HepG2 (cell line): ENCODE measurements around the gene RILP. TPM values are rescaled to one million over a fixed set of nuclear protein-coding genes. Genes with fewer than 3 reads are reported as not detected.
A peak's percentile ranks its signal among the peaks of the same experiment; 100 is the strongest.

Experiments
- ZFX ChIP-seq: sonication (generic); formaldehyde crosslinking; IDR thresholded peaks from 2 replicates; pipeline ENCODE4 v1.4.0; 2020; ENCODE audit warnings: mild to moderate bottlenecking, low read depth, missing genetic modification reagents, moderate library complexity
- ZNF329 ChIP-seq: sonication (generic); formaldehyde crosslinking; IDR thresholded peaks from 2 replicates; pipeline ENCODE4 v1.9.0; 2021; ENCODE audit warnings: low read depth, mild to moderate bottlenecking, missing genetic modification reagents
- polyA plus RNA-seq, 8 experiments: library from polyadenylated mRNA; depleted of rRNA in 3 of 8; stranded (reverse) in 7 of 8; unstranded in 1 of 8; fragments of >200 nt; fragmentation: Illumina TruSeq in 4 of 8; extraction: Trizol in 4 of 8; gene quantifications; 2 replicates each; pipeline versions ENCODE4 v1.2.1 to v1.2.3, GENCODE V29; 2011 to 2016; ENCODE audit warnings: low read depth in 4 of 8, missing spikeins in 1 of 8, mixed read lengths in 1 of 8; ENCODE audit not compliant: insufficient read depth in 1 of 8
- total RNA-seq, 5 experiments: library from RNA; depleted of rRNA; stranded (reverse); fragments of >200 nt; fragmentation: Illumina TruSeq; extraction: Trizol; gene quantifications; 2 replicates each; pipeline ENCODE4 v1.2.3, GENCODE V29; 2016; ENCODE audit warnings: low read depth in 1 of 5
- TF ChIP-seq, protein P1 (sequence below), 2 experiments: sonication (generic) in 1 of 2; formaldehyde crosslinking in 1 of 2; IDR thresholded peaks; 2 replicates each; pipeline versions ENCODE4 v1.4.0 to v1.6.1; 2016 to 2020; ENCODE audit warnings: borderline replicate concordance in 1 of 2, low read depth in 1 of 2, mild to moderate bottlenecking in 1 of 2, missing genetic modification reagents in 1 of 2
- TF ChIP-seq, protein P2 (sequence below): sonication (generic); formaldehyde crosslinking; IDR thresholded peaks from 2 replicates; pipeline ENCODE4 v1.4.0; 2020; ENCODE audit warnings: missing genetic modification reagents
- TF ChIP-seq, protein P3 (sequence below): sonication (generic); formaldehyde crosslinking; IDR thresholded peaks from 2 replicates; pipeline ENCODE4 v1.5.1; 2020; ENCODE audit warnings: mild to moderate bottlenecking, missing genetic modification reagents, moderate library complexity

The RILP gene
- total and polyA plus RNA-seq, 2 of the 13 experiments (the other 11 are each of a cell fraction or from before 2014, with no cell fraction given), result 6.6 to 8.1 TPM

DNA sequence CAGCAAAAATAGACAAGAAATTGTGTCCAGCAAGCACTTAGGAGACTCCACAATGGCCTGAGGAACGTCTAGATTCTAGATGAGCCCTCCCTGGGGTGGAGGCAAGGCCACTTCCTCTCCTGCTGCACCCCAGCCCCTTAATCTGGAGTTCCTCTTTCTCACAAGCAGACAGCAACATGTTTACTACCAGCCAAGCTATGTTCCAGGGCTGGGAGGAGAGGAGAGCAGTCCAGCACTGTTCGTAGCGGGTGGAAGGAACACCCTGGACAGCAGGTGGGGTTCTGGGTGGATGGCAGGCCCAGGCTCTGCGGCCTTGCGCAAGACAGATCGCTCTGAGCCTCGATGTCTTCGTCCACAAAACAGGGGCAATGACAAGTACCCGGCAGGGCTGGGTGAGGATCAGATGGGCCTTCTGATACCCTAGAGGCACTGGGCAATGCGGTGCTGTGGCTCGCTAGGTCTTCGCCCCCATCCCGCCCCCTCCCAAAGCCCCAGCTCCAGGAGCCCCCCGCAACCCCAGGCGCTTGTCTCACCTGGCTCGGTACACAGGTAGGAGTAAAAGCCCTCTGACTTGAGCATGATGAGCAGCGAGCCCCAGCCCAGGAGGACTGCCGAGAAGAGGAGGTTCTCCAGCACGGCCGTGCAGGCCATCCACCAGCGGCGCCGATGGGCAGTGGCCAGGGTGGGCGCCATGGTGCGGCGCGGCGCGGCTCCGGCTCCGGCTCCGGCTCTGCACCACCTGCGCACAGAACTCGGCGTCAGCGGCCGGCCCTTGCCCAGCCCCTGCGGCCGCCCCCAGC, 22.3 kb downstream of the RILP start (continued):
- TF ChIP-seq, protein P1, sequence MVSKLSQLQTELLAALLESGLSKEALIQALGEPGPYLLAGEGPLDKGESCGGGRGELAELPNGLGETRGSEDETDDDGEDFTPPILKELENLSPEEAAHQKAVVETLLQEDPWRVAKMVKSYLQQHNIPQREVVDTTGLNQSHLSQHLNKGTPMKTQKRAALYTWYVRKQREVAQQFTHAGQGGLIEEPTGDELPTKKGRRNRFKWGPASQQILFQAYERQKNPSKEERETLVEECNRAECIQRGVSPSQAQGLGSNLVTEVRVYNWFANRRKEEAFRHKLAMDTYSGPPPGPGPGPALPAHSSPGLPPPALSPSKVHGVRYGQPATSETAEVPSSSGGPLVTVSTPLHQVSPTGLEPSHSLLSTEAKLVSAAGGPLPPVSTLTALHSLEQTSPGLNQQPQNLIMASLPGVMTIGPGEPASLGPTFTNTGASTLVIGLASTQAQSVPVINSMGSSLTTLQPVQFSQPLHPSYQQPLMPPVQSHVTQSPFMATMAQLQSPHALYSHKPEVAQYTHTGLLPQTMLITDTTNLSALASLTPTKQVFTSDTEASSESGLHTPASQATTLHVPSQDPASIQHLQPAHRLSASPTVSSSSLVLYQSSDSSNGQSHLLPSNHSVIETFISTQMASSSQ (IDR thresholded peaks at IDR 0.05; ENCODE audit: low read depth), result no peak
- TF ChIP-seq, protein P1 (CRISPR knock-in tag; IDR thresholded peaks at IDR 0.05; ENCODE audit: borderline replicate concordance), result no peak
- TF ChIP-seq, protein P2, sequence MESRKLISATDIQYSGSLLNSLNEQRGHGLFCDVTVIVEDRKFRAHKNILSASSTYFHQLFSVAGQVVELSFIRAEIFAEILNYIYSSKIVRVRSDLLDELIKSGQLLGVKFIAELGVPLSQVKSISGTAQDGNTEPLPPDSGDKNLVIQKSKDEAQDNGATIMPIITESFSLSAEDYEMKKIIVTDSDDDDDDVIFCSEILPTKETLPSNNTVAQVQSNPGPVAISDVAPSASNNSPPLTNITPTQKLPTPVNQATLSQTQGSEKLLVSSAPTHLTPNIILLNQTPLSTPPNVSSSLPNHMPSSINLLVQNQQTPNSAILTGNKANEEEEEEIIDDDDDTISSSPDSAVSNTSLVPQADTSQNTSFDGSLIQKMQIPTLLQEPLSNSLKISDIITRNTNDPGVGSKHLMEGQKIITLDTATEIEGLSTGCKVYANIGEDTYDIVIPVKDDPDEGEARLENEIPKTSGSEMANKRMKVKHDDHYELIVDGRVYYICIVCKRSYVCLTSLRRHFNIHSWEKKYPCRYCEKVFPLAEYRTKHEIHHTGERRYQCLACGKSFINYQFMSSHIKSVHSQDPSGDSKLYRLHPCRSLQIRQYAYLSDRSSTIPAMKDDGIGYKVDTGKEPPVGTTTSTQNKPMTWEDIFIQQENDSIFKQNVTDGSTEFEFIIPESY (CRISPR knock-in tag), result peak; percentile 66; the same call in 1 of the 2 replicates
- 0 out of 2 replicates have a peak, but pooled peaks have one; percentile 50 for TF ChIP-seq ZNF329 (CRISPR knock-in tag)
- TF ChIP-seq, protein P3, sequence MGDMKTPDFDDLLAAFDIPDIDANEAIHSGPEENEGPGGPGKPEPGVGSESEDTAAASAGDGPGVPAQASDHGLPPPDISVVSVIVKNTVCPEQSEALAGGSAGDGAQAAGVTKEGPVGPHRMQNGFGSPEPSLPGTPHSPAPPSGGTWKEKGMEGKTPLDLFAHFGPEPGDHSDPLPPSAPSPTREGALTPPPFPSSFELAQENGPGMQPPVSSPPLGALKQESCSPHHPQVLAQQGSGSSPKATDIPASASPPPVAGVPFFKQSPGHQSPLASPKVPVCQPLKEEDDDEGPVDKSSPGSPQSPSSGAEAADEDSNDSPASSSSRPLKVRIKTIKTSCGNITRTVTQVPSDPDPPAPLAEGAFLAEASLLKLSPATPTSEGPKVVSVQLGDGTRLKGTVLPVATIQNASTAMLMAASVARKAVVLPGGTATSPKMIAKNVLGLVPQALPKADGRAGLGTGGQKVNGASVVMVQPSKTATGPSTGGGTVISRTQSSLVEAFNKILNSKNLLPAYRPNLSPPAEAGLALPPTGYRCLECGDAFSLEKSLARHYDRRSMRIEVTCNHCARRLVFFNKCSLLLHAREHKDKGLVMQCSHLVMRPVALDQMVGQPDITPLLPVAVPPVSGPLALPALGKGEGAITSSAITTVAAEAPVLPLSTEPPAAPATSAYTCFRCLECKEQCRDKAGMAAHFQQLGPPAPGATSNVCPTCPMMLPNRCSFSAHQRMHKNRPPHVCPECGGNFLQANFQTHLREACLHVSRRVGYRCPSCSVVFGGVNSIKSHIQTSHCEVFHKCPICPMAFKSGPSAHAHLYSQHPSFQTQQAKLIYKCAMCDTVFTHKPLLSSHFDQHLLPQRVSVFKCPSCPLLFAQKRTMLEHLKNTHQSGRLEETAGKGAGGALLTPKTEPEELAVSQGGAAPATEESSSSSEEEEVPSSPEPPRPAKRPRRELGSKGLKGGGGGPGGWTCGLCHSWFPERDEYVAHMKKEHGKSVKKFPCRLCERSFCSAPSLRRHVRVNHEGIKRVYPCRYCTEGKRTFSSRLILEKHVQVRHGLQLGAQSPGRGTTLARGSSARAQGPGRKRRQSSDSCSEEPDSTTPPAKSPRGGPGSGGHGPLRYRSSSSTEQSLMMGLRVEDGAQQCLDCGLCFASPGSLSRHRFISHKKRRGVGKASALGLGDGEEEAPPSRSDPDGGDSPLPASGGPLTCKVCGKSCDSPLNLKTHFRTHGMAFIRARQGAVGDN (CRISPR knock-in tag), result peak; percentile 49
- TF ChIP-seq ZFX, result 0 out of 2 replicates have a peak, but pooled peaks have one; percentile 54
